AG08396 (cell line): ENCODE results near the gene TMEM47.

Experiments used
- DNase-seq: peaks from one replicate; pipeline ENCODE4 v3.0.0; 2012; ENCODE audit warnings: low spot score, mixed read lengths

TMEM47 gene

DNA sequence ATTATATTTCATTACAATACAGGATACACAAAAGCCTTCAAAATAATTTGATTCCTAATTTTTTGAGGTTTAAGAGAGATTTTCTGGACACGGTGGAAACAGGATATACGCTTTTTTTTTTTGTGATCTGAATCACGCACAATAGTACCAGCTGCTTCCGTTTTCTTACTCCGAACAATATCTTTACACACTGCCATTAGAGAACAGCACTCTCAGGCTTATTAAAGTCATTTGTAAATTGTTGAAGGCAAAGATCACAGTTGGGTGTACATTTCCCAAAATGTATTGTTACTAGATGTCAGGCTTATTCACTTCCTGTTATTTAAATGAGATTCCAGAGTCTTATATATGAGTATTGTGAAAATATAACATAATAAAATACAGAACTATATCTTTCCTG is 71.5 kb downstream of the TMEM47 start:
- DNase-seq, result no peak

DNA sequence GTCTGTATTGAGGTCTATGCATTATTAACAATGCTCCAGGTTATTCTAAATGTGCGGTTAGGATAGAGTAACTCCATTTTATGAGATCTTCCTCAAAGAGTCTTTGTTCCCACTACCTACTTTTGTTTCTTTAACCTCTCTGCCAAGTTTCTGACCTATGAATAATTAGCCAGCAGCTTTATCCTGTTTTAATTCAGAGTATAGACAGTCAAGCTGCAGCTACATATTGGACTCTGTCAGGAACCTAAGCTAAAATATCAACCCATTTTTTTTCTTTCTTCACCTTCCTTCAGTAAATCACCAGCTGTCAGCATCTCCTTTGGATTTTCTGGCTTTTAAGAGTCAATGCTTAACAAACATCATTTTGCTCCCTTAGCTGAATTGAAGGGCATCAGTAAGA is 72.3 kb downstream of the TMEM47 start:
- DNase-seq, result no peak

DNA sequence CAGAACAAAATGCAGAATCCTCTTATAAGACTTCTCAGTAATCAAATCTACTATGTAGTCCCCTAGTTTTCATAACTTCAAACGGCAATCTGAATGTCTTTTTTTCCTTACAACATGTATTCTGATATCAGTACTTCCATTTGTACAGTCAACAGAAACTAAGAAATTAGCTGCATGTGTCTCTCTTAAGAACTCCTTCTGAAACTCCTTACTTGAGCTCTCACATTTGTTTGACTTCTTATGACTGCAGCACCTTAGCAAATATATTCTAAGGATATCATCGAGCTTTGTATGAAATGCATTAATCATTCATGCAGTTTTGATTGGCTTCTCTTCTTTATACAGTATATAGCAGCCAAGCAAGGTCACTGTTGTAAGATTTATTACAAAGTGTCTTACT is 77.0 kb downstream of the TMEM47 start:
- no peak for DNase-seq

DNA sequence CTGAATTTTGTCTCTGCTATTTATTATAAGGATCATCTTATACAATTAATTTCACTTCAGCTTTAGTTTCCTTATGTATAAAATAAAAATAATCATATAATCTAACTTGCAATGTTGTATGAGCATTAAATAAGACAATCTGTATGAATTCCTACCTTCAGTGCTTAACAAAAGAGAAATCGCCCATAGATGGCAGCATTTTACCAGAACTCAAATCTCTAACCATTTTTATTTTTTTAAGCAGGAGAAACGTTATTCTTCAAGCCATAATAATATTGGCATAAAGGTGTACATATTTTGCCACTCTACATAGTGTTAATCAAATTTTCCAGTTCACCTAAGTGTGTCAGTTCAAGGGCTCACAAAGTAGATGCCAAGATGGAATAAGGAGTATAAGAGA is 78.8 kb downstream of the TMEM47 start:
- DNase-seq, result peak; percentile 4
